Left forelimb (tissue), 1 donor: ENCODE measurements around the gene GLIPR2.
A peak's percentile ranks its signal among the peaks of the same experiment; 100 is the strongest.
"Not testable (repeated sequence)": the region's sequence is repeated elsewhere in the genome, so short reads cannot be mapped to it uniquely, and the experiment has no call there.

ENCODE experiments used
- DNase-seq: peaks from one replicate; pipeline ENCODE4 v3.0.0-alpha.2; 2018; ENCODE audit warnings: low spot score

The GLIPR2 gene, protein sequence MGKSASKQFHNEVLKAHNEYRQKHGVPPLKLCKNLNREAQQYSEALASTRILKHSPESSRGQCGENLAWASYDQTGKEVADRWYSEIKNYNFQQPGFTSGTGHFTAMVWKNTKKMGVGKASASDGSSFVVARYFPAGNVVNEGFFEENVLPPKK

DNA sequence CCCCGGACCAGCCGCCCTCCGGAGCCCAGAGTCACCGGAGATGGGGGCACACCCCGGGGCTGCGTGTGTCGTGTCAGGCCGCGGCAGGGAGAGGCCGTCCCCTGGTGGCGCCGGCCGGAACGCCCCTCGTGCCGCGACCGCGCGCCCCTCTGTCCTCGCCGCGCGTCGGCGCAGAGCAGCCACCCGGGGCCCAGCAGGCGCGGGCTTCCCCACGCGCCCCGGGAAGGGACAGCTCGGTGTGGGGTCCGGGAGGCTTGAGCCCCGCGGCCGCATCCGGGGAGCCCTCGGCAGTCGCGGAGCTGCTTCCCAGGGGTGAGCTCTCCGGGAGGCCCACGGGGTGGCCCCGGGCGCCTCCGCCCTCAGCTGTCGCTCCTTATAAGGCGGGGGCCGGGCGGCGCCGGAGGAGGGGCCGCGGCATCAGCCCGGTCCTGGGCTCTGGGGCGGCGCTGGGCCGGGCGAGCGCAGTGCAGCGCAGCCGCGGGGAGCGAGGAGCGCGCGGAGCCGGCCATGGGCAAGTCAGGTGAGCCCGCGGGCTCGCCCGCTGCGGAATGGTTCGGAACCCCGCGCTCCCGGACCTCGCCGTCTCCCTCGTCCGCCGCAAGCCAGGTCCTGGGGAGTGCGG, at the start of gene GLIPR2:
TSS of gene GLIPR2 (plus strand) at position 462 of the 622 bp plus-strand sequence. CDS start at position 508, 46 bp downstream.
- peak; percentile 83 for DNase-seq

DNA sequence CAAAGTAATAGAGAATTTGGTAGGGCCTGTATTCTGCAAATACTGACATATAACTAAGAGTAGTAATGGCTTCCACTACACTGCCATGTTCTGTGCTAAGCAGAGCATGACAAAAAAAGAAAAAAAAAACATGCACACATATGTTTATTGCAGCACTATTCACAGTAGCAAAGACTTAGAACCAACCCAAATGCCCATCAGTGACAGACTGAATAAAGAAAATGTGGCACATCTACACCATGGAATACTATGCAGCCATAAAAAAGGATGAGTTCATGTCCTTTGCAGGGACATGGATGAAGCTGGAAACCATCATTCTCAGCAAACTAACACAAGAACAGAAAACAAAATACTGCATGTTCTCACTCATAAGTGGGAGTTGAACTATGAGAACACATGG, 49.5 kb upstream of the GLIPR2 start:
- DNase-seq: not testable (repeated sequence)

DNA sequence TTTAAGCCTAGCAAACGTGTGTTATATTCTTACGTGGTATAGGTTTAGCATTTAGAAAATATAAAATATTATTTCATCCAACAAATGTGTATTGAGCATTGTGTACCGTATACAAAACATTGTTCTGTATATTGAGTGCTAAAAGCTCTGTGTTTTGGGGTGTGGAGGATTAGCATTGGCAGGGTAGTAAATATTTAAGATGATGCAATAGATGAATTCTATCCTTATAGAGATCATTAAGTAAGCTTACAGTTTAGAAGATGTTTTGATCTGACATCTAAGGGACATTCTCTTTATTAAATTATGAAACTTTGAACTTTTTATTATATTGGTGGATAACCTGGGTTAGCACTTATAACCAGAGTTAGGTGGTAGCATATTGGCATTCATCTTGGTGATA, 48.5 kb upstream of the GLIPR2 start:
- no peak for DNase-seq

DNA sequence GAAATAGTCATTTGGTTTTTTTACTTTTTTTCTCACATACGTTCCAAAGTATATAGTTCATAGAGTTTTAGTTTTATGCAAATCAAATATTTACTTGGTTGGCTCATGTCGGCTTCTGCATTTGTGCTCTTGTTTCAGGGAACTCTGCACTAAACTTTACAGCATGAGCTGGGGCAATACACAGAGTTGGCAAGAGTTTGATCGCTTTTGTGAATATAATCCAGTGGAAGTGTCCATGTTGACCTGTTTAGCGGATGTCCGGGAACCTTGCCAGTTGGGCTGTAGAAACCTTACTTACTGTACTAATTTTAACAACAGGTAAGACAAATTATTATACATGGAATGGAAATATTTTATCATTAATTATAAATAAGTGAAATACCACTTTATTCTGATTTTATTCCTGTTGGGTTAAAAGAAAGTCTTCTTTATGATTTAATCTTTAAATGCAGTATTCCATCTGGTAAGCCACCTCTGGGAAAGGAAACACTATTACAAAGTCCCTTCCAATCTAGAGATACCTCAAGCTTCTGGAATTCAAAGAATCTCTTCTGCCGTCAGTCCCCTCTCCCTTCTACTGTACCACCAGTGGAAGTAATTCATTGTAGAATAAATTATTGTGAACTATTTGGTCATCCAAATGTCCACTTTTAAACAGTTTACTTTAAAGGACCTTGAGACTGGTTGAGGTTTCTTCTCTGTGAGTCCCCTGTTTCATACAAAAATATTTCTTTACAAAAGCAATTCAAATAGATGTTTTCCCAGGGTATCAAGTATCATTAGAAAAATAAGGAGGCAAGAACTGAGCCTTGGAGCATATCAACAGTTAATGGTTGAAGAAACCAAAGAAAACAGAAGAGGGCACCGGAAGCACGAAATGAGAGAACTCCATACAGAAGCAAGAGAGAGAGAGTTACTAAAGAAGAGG, 45.2 kb upstream of the GLIPR2 start:
- peak; percentile 64 for DNase-seq

DNA sequence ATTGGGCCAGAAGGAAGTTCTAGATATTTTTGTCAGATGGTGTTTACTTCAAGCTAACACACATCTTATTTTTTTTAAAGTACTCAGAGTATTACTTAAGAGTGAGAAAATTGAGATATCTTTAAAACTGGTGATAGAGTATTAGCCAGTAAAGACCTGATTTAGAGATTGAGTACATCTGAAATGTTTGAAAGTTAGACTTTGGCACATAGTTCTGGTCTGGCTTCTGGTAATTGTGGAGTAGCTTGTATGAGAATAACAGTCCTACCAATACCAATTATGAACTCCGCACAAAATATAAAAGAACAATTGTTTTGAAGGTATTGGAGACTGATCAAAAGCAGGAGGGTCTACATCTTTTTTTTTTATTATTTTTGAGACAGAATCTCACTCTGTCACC, 44.5 kb upstream of the GLIPR2 start:
- DNase-seq: no peak

DNA sequence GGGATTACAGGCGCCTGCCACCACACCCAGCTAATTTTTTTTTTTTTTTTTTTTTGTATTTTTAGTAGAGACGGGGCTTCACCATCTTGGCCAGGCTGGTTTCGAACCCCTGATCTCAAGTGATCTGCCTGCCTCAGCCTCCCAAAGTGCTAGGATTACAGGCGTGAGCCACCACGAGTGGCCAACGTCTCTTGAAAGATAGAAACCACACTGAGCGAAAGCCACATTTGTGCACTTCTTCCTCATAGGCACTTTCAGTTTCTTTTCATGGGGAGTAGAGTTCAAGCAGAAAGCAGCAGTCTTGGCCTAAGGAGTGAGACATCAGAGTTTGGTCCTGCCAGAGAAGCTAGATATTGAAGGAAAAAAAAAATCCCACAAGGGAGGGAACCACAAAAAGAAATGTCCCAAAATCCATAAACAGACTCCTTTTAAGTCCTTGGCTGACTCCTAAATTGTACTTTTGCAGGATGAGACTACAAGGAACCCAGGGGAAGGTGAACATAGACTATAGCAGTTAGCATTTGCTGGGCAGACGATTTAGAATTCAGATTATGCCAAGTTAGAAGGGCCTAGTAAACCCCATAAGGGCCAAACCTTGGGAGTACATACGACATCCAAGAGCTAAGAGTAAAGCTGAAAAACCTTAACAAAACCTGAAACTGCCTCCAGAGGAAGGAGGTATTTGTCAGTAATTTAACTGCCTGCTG, 43.9 kb upstream of the GLIPR2 start:
- no peak for DNase-seq

DNA sequence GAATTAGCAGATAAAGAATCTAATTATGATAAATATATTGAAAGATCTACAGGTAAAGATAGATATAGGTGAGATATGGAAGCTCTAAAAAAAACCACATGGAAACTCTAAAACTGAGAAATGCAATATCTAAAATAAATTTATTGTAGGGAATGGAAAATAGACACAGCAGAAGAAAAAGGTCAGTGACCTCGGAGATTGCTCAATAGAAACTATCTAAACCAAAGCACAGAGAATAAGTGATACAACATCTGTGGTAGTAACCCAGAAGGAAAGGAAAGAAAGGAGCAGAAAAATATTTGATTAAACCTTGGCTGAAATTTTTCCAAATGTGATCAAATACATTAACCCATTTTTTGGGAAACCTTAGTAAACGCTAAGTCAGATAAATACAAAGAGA, 43.1 kb upstream of the GLIPR2 start:
- no peak for DNase-seq

DNA sequence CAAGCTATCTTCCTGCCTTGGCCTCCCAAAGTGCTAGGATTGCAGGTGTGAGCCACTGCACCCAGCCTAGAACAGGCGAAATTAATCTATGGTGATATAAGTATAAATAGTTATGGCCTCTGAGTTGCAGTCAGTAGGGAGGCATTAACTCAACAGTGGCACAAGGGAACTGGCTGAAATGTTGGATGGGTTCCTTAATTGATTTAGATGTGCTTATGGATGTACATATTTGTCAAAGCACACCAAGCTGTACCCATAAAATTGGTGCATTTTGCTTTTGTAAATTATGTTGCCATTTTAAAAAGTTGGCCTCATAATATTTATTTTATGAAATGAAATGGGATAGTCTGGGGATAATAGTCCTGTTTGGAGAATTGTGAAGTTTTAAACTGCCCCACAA, 36.8 kb upstream of the GLIPR2 start:
- no peak for DNase-seq

DNA sequence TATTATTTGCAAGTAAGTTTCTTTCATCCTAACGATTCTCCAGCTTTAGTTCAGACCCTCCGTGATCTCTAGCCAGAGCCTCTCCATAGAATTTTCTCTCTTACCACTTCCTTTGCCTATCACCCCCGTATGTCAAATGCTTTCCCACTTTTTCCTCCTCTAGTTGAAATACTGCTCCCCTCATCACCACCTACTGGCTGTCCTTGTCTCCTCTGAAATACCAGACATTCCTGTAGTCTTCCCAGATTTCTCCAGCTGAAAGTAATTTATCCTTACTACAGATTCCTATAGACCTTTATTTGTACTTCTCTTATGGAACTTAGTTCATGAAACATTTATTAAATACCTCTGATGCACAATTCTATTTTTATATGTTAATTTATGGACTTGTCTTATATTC, 36.0 kb upstream of the GLIPR2 start:
- DNase-seq: no peak

DNA sequence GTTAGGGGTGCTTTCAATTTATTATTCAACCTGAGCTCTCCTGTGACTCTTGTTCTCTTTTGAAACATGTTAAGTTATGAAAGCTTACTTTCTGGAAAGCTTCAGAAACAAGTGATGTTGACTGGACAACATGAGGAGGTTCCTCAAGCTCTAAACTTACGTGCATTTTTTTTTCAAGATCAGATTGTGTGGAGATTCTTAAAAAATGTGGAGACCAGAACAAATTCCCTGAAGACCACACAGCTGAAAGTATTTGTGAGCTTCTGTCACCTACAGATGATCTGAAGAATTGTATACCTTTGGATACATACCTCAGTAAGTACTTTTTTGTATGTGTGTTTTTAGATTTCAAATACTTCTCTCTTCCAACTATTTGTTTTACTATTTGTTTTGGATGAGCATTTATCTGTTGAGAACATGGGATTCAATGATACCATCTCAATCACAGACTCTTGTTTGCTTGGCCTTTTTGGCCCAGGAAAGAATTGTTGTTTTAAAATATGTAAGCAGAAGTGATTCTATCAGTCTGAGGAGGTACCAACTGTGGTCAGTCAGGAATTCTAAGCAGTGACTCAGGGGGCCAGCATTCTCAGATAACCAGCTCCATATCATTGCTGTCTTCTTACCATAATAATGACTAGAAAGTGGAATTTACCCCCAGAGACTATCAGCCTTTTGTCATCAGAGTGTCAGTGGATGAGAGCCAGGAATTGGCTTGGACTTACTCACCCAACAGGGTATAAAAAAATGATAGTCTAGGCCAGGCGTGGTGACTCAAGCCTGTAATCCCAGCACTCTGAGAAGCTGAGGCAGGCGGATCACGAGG, 34.4 kb upstream of the GLIPR2 start:
- no peak for DNase-seq

DNA sequence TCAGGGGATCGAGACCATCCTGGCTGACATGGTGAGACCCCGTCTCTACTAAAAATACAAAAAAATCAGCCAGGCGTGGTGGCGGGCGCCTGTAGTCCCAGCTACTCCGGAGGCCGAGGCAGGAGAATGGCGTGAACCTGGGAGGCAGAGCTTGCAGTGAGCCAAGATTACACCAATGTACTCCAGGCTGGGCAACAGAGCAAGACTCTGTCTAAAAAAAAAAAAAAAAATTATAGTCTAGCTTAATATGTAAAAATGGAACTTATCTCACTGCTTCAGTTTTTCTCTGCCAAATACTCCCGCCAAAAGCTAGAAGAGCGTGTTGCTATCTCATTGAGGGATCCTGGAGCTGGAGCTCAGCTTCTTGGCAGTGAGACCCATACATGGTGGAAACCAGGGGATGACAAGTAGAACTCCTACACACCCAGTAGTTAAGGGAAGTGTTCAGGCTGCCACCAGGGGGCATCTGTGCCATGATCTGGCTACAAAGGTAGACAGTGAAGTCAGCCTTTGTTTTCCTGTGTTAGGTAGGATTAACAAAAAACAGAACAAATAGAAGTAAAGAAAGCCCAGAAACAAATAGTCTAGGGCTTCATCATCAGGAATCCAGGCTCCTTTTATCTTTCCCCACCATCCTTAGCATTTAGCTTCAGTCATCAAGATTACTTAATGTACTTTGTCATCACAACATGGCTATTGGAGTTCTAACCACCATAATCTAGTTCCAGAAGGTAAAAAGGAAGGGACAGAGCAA, 33.6 kb upstream of the GLIPR2 start:
- DNase-seq: no peak

DNA sequence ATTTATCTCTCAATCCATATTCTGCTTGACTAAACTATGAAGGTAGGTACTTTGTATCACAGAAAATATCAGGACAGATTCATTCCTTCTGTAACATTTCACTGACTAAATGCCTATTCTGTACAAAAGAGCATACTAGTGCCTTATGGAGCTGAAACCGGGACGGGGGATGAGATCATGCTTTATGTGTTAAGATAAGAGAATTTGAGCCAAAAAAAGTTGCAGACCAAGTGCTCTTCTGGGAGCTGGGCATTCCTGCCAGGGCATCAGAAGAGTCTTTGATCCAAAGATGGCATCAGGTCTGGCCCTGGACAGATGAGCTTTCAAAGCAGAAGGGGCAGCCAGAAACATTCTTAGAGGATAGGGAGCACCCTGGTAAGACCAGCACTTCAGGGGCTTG, 27.5 kb upstream of the GLIPR2 start:
- DNase-seq: no peak

DNA sequence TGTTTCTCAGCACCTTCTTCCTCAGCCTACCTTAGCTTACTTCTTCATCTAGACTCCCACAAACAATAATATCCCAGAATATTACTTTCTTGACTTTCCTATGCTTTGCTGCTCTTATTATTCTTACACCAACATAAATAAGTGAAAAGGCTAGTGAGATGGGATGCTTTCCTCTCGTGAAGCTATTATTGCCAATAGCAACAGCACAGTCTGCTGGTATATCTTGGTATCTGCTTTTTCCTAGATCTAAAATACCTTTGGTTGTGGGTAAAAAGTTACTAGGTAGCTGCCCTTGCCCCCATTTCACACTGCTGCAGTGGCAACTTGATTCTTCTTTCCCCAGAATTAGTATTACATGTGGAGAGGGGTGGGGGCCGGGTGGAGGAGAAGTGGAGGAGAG, 26.1 kb upstream of the GLIPR2 start:
- no peak for DNase-seq

DNA sequence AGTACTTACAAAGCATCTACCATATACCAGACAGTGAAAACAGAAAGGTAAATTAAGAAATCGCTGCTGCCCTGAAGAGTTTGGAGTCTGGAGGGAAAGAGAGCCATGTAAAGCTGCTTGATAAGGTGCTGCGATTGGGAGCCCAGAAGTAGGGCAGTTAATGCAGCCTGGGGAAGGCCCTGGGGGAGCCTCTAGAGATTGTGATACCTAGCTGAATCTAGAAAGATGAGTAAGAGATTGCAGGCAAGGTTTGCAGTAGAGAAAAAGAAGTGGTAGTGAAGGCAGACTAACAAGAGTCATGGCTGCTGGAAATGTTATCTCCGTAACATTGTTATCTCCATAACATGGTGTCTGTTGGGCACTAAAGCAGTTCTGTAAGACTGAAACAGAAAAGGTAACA, 24.0 kb upstream of the GLIPR2 start:
- no peak for DNase-seq

DNA sequence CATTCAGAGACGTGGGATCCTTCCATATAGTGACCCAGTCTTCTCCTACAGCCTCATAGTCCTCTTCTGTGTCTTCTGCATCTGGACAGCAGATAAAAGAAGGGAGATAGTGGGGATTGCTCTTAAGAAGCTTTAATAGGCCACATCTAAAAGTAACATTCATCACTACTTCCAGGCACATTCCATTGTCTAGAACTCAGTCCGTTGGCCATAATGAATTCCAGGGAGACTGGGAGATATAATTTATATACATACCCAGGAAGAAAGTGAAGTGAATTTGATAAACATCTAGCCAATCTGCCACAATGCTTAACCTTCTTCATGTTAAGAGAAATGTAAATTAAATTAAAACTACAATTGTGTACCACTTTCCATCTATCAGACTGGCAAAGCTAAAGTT, 22.5 kb upstream of the GLIPR2 start:
- DNase-seq: no peak

DNA sequence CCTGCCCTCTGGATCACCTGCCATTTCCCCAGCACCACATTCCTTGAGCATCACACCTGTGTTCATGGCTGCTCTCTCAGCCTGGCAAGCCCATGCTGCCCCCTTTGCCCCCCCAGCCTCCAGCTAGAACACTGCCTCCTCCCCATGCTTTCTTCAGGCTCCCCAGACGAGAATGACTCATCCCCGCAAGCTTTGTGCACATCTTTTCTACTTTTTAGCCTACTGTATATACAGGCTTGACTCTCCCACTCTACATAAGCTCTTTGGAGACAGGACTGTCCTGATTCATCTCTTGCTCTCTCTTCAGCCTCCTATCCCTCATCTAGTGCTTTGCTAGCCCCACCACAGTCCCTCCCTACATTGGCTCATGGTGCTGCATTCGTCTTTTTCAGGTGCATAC, 19.9 kb upstream of the GLIPR2 start:
- DNase-seq: no peak

DNA sequence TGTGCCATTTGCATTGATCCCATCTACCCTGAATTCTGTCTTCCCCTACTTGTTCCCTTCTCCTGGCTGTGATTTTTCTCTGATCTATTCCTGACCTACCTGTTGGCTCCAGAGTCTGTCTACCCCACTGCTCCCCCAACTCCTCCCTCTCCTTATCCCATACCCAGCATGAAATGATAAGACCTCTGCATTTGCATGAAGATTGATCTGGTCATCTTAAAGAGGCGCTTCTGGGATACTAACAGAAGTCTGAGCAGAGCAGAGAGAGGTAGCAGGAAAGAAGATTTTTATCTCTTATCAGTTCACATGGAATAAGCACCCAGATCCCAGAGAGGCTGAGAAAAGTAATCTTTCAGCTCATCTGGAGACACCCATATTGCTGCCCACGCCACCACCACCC, 18.3 kb upstream of the GLIPR2 start:
- no peak for DNase-seq

DNA sequence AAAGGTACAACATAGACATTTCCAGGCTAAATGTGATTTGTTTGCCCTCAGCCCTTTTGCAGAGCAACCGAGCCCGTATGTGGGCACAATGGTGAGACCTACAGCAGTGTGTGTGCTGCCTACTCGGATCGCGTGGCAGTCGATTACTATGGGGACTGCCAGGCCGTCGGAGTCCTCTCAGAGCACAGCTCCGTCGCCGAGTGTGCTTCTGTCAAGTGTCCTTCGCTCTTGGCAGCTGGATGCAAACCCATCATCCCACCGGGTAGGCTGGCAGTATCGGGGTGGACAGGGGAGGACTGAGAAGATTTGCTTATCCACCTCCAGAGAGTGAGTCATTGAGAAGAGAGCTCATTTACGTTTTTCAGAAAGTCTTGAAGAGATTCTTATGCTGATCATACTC, 17.8 kb upstream of the GLIPR2 start:
- DNase-seq: no peak

DNA sequence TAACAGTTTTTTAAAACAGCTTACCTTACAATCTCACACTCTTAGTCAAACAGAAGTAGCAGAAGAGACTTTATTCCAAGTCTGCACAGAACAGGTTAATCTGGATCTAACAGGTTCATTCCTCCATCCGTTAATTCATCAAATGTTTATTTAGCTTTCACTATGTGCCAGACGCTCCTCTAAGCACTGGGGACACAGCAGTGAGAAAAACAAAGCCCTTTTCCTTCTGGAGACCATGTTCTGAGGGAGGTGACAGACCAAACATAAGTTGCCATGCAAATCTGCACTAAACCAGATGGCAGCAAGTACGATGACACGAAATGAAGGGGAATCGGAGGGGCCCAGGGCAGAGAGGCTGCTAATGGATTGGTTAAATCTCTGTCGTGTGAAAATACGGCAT, 17.1 kb upstream of the GLIPR2 start:
- no peak for DNase-seq

DNA sequence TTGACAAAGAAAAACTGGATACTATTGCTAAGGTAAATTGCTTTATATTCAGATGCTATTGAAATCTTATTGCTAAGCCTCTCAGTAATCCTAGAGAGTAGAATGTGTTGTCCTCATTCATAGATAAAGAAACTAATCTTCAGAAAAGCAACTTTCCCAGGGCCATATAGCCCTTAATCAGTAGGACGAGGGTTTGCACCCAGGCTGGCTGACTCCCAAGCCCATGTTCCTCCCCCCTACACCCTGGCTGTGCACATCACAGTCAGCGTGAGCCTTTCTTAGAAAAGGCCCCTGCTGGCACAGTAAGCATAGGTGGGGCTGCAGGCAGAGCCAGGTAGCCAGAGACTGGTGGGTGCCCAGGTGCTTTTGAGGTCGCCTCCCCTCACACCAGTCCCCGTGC, 15.8 kb upstream of the GLIPR2 start:
- DNase-seq: no peak

DNA sequence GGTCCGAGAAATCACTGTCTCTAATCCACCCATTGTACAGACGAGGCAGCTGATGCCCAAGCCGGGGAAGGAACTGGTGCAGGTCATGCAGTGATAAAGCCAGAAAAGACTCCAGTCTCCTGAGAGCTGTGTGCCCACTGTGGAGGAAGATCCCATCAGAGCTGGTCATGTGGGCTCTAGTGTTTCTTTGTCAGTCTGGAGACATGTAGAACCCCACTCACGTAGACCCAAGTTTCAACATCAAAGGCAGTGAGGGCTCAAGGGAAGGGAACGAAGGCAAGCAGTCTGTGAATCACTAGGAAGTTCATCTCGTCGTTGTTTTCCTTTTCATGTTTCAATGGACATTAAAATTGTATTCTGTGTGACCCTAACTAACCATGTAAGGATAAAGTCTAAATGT, 14.6 kb upstream of the GLIPR2 start:
- no peak for DNase-seq
